ENCODE measurements around the gene BARX2.

Gene BARX2

DNA sequence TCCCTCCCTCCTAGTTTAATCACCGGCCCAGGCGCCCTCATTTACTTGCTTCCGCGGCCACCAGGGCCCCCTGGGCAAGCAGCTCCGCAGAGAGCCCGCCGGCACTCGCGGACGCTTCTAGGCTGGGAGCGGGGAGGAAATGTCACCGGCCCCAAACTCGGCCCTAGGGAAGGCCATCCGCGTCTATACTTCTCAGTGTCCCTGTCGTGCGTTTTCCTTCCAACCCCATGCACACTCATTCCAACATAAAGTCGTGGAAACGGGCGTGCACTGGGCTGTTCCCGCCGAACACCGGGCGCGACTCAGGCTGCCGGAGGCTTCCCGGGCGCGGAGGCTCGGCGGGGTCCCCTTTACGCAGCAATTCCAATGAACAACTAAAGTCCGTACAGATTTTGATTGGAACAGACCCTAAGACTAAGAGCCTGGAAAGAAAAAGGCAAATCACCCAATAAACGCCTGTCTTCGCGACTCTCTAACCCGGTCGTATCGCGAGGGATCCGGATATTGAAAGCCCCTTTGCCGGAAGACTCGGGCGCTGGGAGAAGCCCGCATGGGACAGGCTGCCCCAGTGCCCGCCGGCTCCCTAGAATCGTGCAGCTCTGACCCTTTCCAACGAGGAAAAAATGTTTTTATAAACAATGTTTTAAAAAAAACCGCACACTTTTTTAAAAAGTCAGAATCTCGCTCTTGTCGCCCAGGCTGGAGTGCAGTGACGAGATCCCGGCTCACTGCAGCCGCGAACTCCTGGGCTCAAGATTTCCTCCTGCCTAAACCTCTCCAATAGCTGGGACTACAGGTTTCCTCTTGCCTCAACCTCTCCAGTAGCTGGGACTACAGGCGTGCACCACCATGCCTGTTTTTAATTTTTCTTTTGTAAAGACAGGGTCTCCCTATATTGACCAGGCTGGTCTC lies 1.3 kb upstream of the BARX2 start:
- no peak for DNase-seq (ENCODE audit: low read depth)

DNA sequence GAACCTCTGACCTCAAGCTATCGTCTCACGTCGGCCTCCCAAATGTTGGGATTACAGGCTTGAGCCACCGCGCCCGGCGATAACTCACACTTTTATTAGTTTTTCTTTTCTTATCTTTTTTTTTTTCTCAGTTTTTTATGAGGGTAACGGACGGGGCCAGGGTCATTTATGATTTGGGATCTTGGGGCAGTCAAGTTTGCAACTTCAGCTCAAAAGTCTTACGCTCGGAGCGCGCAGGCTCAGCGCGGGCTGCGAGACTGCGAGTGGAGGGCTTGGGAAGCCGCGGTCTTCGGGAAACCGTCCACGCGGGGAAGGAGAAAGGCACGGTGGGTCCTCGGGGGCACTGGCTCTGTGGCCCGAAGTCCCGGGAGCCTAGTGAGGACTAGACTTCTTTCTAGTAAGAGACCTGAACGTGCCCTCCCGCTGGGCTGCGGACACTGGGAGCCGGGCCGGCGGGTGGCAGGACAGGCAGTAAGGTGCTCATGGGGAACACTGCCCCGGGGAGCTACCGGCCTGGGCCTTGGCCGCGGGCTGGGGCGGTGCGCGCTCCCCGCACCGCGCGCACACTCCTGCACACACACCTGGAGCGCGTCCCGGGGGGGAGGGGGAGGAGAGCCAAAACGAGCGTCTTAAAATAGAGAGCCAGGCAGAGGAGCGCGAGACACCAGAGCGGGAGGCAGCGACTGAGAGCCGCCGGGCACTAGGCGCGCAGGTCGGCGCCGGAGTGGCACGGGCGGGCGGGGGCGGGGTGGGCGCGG lies 476 bp upstream of the BARX2 start:
- no peak for DNase-seq (ENCODE audit: low read depth)

DNA sequence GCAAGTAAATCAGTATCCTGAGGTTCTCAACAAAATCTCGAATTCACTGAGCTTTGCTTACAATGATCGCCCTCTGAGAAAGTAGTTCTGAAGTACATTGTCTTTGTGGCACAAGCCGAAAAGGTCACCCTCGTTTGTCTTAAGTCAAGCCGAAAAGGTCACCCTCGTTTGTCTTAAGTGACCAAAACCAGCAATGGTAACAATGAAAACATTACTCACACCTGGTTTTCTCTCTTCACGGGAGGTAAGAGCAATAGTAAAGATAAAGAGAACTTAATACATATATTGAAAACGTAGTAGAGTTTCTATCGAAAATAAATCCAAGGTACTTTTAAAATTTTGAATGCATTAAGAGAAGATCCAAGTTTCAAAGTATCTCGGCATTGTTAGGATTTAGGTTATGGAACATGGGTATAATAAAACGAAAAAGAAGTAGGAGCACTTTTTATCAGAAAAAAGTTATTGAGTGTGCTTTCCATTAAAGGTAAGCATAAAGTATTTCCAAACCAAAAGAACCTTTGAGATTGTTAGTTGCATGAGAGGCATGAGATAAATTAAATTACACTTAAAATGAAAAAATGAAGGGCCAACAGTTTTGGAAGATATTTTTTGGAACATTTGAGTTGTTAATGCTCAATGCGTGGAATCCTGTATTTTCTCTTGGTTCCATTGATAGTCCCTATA lies 1.2 kb downstream of the BARX2 start:
- no peak for DNase-seq (ENCODE audit: low read depth)

DNA sequence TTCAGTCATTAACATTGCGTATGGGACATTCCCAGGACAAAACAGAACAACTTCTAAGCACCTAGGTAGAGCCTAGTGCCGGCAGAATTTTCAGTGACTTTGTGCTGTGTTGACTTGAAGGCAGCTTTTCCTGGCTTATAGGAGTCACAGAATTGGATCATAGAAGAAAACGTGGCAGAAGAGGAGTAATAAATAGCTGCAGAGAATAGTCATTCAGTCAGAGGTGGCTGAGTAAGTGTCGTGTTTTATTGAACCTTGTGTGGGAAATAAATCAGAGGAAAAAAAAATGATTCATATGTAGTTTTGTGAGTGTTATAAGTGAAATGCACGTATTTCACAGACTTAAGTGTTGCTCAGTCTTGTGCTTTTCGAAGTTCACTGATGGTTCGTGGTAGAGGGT lies 2.1 kb downstream of the BARX2 start:
- DNase-seq (ENCODE audit: low read depth) = no peak

DNA sequence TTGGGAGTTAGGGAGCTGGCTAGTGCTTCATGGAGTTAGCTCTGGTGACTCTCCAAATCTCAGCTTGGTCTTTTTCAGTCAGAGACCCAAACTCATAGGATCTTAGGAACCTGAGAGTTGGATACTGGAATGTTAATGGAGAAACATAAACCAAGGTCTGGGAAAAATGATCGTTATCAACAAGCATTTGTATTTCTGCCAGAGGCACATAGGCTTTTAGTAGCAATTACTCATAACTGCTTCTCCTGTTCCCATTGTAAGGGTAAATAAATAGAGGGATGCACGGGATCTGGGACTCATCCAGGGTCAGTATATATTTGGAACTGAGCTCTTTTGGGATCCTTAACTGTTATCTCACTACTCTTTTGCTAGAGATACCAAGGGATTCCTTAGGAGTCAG lies 4.8 kb downstream of the BARX2 start:
- DNase-seq (ENCODE audit: low read depth) = no peak

DNA sequence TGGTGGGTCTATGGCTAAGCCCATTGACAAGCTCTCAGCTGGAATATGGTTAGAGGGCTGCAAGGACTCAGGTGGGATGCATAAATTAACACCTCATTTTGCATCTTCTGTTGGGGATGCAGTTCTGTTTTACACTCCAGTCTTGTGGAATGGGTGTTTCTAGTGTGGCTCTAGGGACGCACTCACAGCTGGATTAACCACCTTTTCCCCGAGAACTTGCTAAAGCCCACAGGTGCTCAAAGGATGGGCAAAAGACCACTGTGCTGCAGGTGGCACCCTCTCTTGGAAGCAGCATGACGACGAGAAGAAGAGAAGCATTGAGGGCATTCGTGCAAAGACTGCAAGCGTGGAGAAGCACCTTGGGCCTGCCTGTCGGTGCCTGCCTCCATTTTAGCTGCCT lies 6.9 kb downstream of the BARX2 start:
- no peak for DNase-seq (ENCODE audit: low read depth)

DNA sequence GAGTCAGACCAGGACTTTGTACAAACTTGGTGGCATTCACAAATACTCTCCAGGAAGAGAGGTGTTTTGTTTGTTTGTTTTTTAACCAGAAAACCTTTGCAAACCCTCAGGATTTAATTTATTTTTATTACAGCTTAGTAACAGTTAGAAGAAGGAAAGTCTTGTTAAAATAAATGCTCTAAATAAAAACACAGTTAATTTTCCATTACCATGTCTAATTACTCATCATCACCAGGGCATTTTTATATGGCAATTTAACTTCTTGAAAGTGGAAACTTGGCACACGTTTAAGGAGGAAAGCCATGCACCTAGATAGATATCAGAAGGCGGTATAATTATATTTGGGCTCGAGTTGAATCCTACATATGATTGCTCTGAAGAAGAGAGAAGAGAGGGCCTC lies 7.4 kb downstream of the BARX2 start:
- DNase-seq (ENCODE audit: low read depth) = no peak

DNA sequence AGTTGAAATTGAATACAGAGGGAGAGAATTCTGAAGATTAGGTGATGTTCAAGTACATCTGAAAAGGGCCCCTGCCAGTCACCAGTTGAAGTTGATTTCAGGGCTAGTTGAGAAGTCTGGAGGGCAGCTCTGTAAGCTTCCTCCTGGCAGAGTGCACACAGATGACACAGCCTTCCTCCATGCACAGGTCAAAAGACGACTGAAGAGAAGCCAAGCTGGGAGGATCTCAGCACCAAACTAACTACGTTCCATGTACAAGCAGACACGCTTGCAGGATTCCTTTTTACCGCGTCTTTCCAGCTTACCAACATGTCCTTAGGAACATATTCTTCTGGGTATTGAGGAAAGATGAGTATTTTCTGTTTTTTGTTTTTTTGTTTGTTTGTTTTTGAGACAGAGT lies 7.9 kb downstream of the BARX2 start:
- no peak for DNase-seq (ENCODE audit: low read depth)

DNA sequence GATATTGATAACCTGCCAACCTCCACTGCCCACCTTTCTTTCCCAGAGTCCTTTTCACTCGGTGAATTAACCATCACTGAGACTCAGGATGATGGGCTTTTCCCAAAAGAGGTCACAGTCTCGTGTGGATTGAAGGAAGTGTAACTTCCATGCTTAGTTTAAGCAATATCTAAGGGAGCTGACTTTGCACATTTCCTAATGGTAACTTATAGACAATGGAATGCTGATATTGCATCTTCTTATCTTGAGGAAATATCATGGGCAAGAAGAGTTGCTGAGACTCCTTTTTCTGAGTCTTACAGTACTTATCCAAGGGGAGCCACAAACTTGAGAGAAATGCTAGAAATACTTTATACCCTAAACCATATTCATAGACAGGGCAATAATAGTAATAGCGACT lies 8.8 kb downstream of the BARX2 start:
- DNase-seq (ENCODE audit: low read depth) = no peak

DNA sequence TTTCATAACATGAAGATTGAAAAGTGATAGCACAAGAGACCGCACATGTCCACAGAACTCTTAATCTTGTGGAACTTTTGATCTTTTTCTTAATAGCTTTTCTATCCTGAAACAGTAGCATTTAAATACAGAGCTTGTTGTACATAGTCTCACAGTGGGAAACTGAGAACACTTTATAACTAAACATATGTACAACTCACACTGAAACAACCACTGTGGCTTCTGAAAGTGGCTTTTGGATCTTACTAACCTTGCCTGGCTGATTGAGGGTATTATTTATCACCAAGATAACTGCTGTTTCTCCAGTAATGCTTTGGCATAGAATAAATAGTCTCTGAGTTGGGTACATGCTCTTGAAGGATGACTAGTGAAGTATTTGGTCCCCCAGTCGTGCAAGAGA lies 10.2 kb downstream of the BARX2 start:
- no peak for DNase-seq (ENCODE audit: low read depth)

DNA sequence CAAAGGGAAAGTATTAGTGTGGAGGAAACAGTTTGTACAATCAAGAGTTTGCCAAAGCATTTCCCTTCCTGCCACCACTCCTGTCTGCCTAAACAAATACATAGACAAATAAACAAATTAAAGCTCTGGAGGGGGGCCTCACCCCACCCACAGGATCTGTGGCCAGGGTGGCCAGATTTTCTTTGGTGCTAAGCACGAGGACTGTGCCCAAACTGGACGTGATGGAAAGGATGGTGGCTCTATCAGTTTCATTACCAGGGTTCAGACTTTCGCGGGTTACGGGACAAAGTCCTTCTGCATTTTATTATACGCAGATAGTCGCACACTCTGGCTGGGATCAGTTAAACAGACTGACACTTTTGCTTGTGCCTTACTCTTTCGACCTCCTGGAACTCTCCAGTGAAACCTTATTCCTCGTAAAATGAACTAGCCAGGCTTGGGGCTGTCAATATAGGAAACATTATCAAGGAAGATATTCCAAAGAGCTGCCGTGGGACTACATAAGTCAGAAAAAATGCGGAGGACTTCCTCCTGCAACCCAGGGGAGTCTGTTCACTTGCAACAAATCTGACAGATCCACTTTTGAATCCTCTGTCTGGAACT lies 11.2 kb downstream of the BARX2 start:
- DNase-seq (ENCODE audit: low read depth) = no peak

DNA sequence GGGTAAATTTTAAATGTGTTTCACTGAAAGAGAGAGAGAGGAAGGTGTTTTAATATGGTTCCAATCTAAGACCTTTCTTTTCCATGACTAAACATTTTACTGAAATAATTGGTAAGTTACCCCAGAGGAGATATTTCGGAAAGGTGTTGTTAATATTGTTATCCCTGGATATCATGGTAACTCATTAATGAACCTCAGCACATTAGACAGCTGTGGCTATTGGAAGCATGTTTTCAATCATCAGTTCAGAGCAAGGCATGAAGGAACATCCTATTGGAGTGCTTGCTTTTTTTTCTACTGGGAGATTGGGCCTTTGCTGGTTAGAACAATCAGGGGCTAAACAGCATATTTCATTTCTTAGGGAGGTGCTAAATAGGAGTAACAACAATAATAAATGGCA lies 11.8 kb downstream of the BARX2 start:
- DNase-seq (ENCODE audit: low read depth) = no peak

DNA sequence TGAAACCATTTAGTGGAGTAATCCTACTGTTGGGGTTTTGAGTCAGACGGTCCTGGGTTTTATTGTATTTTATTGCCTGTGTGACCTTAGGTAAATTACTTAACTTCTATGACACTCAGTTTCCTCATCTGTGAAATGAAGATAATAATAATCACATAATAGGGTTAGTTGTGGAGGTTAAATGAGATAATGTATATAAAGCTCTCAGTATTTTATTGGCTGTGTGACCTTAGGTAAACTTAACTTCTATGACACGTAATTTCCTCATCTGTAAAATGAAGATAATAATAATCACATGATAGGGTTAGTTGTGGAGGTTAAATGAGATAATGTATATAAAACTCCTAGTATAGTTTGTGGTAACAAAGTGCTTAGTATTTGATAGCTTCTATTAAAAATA lies 13.2 kb downstream of the BARX2 start:
- DNase-seq (ENCODE audit: low read depth) = no peak

DNA sequence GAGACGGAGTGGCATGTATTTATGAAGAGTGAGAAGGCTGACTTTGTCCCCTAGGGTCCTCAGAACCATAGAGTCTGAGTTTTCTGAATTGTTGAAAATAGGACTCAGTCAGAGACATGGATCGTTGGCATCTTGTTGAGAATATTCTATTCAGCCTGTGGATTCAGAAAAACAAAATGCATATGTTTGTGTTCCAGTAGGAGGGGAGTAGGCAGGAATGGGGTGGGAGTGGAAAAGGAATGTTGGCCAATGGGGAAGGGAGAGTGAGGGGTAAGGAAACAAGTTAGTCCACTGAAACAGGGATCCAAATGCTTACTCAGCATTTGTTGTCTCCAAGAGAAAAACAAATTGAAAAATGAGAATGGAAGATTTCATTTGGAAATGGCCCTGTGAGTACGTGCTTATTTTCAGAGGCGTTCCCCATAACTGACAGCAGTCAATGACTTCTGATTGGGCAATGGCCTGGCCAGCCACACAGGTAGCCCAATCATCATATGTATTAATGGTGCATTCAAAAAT lies 14.7 kb downstream of the BARX2 start:
- no peak for DNase-seq (ENCODE audit: low read depth)

DNA sequence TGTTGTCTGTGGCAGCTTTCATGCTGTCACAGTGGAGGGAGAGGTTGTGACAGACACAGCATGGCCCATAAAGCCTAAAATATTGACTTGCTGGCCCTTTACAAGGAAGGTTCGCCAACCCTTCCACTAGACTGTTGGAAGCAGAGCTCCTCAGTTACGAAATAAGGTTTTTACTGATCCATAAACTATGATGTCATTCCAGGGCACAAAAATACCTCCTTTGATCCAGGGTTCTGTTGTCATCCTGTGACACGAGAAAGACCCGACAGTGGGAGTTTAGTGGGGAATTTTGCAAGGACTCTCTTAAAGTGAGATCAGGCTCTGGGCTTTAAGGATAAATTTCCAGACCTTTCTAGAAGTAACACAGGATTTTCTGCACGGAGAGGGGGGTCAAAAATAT lies 15.7 kb downstream of the BARX2 start:
- no peak for DNase-seq (ENCODE audit: low read depth)

DNA sequence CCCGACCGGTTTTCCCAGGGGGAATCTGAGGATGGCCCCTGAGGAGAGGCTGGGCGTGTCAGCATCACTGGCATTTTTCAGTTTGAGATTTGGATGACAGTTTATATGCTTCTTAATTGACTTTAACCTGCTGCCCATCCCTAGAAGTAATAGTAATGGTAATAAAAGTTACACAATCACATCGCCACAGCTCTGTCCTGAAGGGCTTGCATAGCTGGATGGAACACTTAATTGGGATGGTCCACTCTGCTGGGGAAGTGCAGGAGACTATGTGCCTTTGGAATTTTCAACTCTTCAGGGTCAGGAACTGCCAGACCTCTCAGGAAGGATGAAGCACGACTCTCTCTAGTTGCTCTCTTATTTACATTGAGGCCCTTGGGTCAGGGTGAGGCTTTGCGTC lies 16.2 kb downstream of the BARX2 start:
- DNase-seq (ENCODE audit: low read depth) = no peak

DNA sequence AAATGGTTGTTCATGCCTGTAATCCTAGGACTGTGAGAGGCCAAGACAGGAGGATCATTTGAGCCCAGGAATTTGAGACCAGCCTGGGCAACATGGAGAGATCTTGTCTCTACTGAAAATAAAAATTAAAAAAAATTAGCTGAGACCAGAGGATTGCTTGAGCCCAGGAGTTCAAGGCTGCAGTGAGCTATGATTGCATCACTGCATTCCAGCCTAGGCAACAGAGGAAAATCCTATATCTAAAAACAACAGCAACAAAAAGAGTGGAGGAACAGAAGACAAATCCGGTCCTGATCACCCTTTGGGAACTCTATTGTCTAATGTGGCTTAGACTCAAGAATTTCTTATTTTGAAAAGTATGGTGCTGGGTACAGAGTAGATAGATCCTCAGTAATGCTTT lies 17.3 kb downstream of the BARX2 start:
- DNase-seq (ENCODE audit: low read depth) = no peak

DNA sequence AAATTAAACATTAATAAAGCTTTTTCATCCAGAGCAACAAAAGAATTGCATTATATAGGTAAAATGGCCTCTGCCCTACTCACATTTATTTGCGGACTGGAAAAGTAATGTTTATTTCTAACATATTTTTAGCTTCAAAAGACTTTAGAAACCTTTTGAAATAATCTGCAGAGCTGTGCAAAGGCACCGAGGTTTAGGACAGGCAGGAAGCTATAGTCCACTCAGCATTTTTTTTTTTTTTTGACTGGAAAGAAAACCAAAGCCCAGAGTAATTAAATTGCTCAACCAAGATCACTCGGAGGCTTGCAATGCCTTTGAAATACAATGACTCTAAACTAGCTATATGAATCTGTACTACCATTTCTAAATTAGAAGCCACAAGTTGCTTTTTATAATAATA lies 19.1 kb downstream of the BARX2 start:
- DNase-seq (ENCODE audit: low read depth) = no peak

DNA sequence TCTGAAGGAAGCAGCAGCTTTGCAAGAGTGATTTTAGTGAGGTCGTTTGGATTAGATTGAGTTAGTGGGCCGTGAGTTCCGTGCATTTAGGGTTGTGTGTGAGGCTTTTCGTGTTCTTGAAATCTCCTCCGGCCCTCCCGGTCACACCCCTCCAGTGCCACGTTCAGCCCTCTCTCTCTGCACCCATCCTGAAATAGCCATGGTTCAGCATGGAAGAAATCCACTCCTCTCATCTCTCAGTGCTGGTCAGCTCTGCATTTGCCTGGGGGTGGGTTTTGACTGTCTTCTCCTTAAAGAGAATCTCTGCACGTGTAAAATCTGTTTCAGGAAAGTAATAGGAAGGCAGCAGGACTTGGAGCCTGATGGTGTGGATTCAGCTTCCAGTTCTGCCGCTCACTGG lies 19.8 kb downstream of the BARX2 start:
- DNase-seq (ENCODE audit: low read depth) = no peak

DNA sequence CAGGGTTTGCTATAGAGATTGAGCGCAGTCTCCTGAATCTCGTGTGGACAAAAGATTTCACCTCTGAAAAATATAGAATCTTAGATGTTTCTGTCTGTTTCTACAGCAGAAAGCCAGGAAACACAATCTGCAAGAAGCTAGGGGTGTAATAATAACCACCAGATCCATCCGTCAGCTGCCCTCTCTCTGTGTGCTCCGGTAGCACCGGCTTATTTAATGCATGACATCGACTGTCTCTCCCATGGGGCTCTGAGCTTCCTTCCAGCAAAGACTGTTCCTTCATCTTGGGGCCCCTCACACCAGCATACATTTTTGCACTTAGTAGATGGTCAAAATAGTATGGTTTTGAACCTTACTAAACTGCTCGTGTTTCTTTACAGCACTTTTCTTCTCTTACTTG lies 20.2 kb downstream of the BARX2 start:
- DNase-seq (ENCODE audit: low read depth) = no peak

DNA sequence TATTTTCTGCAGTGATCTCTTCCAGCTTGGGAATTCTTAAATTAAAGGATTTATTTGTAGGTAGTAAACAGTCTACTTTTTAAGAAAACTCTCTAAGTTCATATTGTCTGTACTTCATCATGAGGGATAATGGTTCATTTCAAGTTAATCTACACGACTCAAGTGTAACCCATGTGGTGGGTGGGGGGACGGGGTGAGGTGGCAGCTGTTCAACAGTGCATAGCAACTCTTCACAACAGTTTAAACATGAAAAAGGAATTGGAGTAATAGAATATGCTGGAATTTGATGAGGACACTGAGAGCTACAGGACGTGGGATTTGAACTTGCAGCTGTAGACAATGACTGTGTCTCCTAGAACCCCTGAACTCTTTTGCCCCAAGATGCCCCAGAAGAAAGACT lies 20.8 kb downstream of the BARX2 start:
- DNase-seq (ENCODE audit: low read depth) = no peak
